ENCODE data around the gene NCR1. TPM values are rescaled to one million over a fixed set of nuclear protein-coding genes. Genes with fewer than 3 reads are reported as not detected.
"Not testable (repeated sequence)": the region's sequence is repeated elsewhere in the genome, so short reads cannot be mapped to it uniquely, and the experiment has no call there.

NCR1 gene
- total and polyA plus RNA-seq, 10 of the 15 experiments (the other 5 are each of a cell fraction or from before 2014, with no cell fraction given) = 0.06 to 6.9 (median 0.13) TPM; not detected in 7

DNA sequence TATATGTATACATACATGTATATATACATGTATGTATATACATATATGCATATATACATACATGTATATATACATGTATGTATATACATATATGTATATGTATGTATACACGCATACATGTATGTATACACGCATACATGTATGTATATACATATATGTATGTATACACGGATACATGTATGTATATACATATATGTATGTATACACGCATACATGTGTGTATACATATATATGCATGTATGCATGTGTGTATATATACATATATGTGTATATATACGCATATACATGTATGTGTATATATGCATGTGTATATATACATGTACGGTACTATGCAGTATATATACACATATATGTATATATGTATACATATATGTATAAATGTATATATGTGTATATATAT lies 2.6 kb upstream of the NCR1 start:
- 86% methylated on average over 6 of the region's 6 CpGs for WGBS (ENCODE audit: insufficient coverage, insufficient replicate concordance, low lambda C conversion rate, missing lambda C conversion rate)
- Histone ChIP-seq H3K4me2 (ENCODE audit: control insufficient read depth, insufficient read depth) (no peak overlapping the region), H3K9me3 (replicated peaks; ENCODE audit: control insufficient read depth, insufficient read depth, low read length) (no peaks in the 10 kb centered on the region), H3K27ac (ENCODE audit: control insufficient read depth, insufficient read depth) (no peak overlapping the region), H3K4me3 (no peak overlapping the region), H3K36me3 (ENCODE audit: control insufficient read depth in 2 of 2, insufficient read depth in 2 of 2, low read length in 1 of 2) (no peaks in the 10 kb centered on the region), H3K27me3 (replicated peaks in 1 of 2; ENCODE audit: control insufficient read depth in 2 of 2, insufficient read depth in 2 of 2, low read length in 1 of 2) (no peaks in the 10 kb centered on the region), H3K9ac (ENCODE audit: control insufficient read depth, insufficient read depth, low read length) (no peak overlapping the region), H2AFZ (ENCODE audit: control insufficient read depth, low read depth, low read length) (no peak overlapping the region), H3K79me2 (ENCODE audit: control insufficient read depth, insufficient read depth, low read length) (no peaks in the 10 kb centered on the region), H4K20me1 (ENCODE audit: control insufficient read depth, insufficient read depth) (no peaks in the 10 kb centered on the region), H3K4me1 (ENCODE audit: control insufficient read depth, insufficient read depth, low read length) (peaks cover 4% of the 10 kb centered on the region; the same call in 1 of the 2 replicates)
- FAIRE-seq = no peak
- in situ Hi-C loops (cut with MboI) (no loop called here), intact Hi-C loops (cut with micrococcal nuclease; ENCODE audit: unreplicated experiment) (no loop called here)
- ATAC-seq = no peak
- ChIA-PET SMC1A (ENCODE audit: uncharacterized antibody, unreplicated experiment) (no interaction called here), POLR2A (no interaction called here), CTCF (no interaction called here), RAD21 (ENCODE audit: unreplicated experiment) (no interaction called here)
- TF ChIP-seq USF1 (IDR thresholded peaks at IDR 0.05; ENCODE audit: borderline replicate concordance, extremely low read length, insufficient read depth, low read depth, low read length) (no peak), CHD4 (IDR thresholded peaks at IDR 0.05) (no peak), BHLHE40 (IDR thresholded peaks at IDR 0.05; ENCODE audit: borderline replicate concordance in 1 of 2, low read depth in 2 of 2, low read length in 1 of 2) (no peak), ZNF592 (IDR thresholded peaks at IDR 0.05) (no peak)
- DNase-seq (ENCODE audit: low read depth, low spot score) = no peak
- BruUV-seq (replicated peaks) = no TSS peak

GRCh38 chr19:54904261-54904660 lies 1.7 kb upstream of the NCR1 start:
- RAD21 ChIA-PET (ENCODE audit: unreplicated experiment); FAIRE-seq; H4K20me1 ChIP-seq (ENCODE audit: control insufficient read depth, insufficient read depth); H3K79me2 ChIP-seq (ENCODE audit: control insufficient read depth, insufficient read depth, low read length); H3K27me3 ChIP-seq (replicated peaks in 1 of 2; ENCODE audit: control insufficient read depth in 2 of 2, insufficient read depth in 2 of 2, low read length in 1 of 2); H3K36me3 ChIP-seq (ENCODE audit: control insufficient read depth in 2 of 2, insufficient read depth in 2 of 2, low read length in 1 of 2); H3K4me1 ChIP-seq (ENCODE audit: control insufficient read depth, insufficient read depth, low read length); H3K27ac ChIP-seq (ENCODE audit: control insufficient read depth, insufficient read depth); H3K9me3 ChIP-seq (replicated peaks; ENCODE audit: control insufficient read depth, insufficient read depth, low read length); BruUV-seq (replicated peaks); POLR2A ChIA-PET; intact Hi-C loops (cut with micrococcal nuclease; ENCODE audit: unreplicated experiment); H3K9ac ChIP-seq (ENCODE audit: control insufficient read depth, insufficient read depth, low read length); CTCF ChIA-PET; in situ Hi-C loops (cut with MboI); ATAC-seq; H2AFZ ChIP-seq (ENCODE audit: control insufficient read depth, low read depth, low read length); H3K4me2 ChIP-seq (ENCODE audit: control insufficient read depth, insufficient read depth); H3K4me3 ChIP-seq; DNase-seq (ENCODE audit: low read depth, low spot score): not testable (repeated sequence)
- WGBS (ENCODE audit: insufficient coverage, insufficient replicate concordance, low lambda C conversion rate, missing lambda C conversion rate) = 22% methylated on average over 3 of the region's 4 CpGs
- SMC1A ChIA-PET (ENCODE audit: uncharacterized antibody, unreplicated experiment) = interaction anchor here (0.6 kb wide), 2 partner anchors 62 to 276 kb away, joined by 3 read pairs; no protein-coding TSS in a partner anchor
